NCI-H2171 treated with DMSO at 0.1 percent for 48 hours (cell line): Measurements from ENCODE around the gene KLHDC8B.

Experiments used
- DNase-seq: peaks from one replicate; lab custom pipeline; 2025; lab: John Stamatoyannopoulos, UW

KLHDC8B gene

DNA sequence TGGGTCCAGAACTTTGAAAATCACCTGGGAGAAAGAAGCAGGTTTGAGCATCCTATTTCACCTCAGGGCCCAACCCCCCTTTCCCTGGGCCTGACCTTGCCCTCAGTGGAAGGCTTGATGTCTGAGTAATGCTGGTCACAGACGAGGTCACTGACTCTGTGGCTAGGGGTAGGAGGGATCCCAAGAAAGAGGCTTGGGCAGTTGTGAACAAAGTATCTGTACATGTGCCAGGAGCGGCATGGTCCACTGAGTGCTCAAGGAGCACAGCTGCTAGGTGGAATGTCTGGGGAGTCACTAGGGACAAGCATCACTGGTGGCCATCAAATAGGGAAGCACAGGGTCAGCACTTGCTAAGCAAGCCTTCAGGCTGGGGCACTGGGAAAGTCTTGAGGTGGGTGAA, 12.6 kb upstream of the KLHDC8B start:
- no peak for DNase-seq

- DNase-seq, result no peak
Observed at GRCh38 chr3:49161197-49161596, 10.2 kb upstream of the KLHDC8B start.

DNA sequence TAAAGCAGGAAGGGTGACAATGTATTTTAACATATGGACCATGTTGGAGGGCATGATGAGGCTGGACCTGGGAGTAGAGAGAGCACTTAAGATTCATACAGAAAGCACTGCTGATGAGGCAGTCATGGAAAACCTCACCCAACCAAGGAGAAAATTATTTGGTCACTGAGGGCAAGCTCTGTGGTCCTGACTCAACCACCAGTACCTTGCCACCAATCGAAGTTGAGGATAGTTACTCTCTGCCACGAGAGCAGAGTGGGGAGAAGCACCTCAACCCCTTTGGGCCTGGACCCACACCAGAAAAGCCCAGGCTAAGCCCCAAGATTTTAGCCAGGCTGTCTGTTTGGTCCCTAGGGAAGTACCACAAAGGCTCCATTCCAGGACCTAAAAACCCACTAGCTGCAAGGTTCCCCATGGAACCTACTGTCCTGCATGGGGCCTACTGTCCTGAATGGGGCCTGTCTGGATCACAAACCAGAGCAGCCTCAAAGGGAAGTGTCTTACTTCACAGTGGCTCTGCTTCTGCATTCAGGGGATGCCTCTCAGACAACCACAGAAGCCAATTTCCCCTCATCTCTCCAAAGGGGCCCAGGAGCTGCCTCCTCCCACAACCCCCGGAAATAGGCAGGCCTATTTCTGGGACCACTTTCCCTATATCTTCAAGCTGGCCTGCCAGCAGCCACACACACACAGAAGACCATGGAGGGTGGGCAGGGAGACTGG, 9.4 kb upstream of the KLHDC8B start:
- no peak for DNase-seq

DNA sequence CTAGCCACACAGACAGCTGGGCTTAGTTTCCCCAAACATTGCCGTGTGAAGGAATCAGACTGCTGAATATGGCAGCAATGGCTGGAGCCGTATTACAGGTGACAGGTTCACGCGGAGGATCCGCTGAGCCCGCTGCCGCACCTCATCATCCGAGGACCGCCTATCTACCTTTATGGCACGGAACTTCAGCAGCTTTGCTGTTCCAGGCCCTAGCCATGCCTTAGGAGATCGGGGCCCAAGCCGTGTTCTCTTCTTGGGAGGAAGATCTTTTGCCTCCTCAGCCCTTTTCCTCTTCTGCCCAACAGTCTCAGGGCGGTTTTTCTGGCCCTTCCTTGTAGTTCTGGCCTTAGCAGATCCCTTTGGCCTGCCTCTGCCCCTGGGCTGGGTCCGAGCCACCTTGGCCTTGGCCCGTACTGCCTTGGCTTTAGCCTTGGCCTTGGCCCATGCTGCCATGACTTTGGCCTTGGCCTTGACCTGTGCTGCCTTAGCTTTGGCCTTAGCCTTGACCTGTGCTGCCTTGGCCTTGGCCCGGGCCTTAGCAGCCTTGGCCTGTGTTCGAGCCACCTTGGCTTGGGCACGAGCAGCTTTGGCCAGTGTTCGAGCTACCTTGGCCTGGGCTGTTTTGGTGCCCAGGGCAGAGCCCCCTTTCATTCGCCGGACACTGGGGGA, 8.5 kb upstream of the KLHDC8B start:
- no peak for DNase-seq

- no peak for DNase-seq
Observed at GRCh38 chr3:49163609-49164008, 7.8 kb upstream of the KLHDC8B start.

DNA sequence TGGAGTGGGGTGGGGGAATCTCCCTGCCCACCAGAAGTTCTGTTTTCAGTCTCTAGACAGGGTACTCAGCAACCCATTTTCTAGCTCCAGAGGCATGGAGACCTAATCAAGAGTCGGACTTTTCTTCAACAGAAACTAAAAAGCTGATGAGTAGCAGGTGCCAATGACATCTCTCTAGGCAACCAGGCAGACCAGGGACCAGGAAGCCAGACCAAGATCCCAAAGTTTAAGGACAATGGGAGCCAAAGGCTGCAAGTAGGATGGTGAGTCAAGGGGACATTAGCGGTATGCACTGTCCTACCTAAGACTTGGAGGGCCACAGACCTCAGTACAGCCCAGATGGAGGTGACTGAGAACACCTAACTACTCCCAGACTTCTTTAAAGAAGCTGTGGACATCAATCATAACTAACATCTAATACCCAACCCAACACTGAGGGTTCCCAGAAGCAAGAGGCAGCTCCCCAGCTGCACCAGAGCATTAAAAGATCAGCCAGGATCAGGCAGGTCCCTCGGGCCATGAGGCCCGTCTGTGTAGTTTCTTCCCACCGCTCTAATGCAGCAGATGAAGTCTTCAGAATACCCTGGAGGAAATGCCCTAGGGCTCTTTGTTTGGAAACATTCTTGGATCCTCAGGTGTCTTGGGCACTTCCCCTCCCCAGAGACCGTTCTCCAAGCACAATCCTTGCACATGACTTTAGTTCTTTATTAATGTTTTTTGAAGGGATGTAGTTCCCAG, 6.2 kb upstream of the KLHDC8B start:
- DNase-seq, result peak; percentile 16

DNA sequence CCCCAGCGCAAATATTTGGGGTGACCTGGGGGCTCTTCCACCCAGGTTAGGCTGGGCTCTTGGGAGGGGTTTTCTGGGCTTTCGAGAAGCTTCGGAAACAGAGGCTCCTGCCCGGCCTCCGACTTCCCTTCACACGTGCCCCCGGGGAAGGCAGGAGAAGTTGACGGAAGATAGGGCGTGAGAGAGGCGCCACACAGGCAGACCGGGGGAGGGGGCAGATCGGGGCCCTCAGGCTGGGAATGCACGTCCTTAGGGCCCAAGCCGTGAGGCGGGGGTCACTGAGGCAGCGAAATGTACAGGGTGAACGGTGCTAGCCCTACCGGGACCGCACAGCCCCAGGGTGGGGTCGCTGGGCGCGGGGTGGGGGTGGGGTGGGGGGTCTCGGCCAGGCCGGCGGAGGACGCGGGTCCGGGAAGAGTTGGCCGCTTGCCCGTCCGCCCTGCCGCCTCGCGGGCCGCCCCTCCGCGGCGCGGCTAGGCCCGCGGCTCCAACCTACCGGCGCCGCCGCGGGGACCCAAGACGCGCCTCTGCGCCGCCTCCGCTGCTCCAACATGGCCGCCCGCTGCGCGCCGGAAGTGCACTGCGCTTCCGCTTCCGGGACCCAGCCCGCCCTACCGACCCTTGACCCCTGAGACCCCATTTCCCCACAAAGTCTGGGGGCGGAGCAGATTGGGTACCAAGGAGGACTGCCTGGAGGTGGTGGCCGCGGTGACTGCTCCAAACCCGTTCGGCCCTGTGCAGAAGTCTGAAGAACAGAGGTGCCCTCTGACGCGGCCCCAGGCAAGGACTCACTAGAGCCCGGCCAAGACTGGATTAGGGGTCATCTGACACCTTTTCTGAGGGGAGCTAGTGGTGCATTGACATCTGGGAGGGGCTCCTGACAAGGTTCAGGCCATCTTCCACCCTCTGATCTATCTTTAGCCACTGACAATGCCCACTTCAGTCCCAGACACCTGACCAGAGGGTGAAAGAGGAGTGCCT, 5.3 kb upstream of the KLHDC8B start, which contains the start of gene CCDC71:
Gene CCDC71, minus strand, starts transcription at position 561 of the 981 bp plus-strand sequence. CDS start 2,123 bp downstream, outside the sequence.
- peak; percentile 56 for DNase-seq

DNA sequence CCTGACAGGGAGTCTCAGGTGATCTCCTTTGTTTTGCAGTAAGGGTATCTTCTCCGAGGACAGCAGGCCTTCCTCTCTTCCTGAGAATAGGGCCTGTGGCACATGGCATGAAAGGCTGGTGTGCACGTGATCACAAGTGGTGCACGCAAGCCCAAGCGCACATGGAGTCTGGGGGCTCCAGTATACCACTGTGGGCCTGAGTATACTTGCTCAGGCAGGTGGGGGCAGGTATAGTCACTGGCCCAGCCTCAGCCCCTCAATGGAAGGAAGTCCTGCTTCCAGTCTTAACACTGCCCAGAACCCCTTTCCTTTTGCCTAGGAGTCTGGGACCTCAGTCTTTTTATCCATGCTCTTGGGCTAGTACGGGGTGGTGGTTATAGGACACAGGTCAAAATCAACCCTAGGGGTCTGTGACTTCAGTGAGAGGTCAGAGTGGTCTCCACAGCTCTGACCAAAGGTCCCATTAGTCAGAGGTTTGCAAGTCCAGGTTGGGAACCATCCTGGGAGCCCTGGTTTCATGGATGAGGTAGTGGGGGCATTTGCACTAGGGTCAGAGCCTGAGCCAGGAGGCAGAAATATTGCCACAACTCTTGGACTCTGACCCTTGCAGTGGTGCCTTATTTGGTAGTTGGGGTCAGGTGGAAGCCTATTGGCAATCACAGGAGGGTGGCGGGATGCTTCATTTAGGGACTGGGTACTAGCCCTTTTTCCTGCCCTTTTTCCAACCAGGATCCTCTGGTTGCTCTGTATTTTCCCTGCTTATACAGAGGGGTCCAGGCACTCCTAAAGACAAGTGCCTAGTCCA, 4.4 kb upstream of the KLHDC8B start:
- DNase-seq, result no peak

GRCh38 chr3:49170744-49171118, 667 bp upstream of the KLHDC8B start:
- DNase-seq, result no peak

DNA sequence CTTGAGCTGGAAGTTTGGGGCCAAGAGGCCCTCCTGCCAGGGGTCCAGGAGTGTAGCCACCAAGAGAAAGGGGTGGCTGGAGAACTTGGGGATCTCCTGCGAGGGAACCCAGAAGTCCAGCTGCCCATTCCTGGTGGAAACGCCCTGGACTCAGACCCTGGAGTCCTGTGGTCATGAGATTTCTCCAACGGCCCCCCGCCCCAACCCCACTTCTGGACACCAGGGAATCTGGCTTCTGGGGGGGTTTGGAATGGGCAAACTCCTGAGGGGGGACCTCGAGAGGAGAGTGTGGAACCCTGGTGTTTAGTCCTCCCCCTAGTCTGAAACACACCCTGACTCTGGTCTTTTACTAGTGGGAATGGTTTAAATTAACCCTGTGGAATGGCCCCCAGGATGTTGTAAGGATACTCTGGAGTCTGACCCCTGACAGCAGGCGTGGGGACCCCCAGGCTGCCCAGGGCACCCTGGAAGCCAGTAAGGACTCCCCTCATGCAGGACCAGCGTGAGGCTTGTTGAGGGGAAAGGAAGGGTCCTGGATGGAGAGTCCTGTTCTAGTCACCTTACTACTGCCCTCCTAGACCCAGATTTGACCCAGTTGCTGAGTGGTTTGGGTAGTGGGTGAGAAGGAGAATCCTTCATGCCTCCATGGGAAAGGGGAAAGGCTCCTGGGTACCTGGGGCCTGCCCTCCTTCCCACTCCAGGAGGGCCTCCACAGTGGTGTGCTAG, 540 bp downstream of the KLHDC8B start:
- DNase-seq, result no peak

DNA sequence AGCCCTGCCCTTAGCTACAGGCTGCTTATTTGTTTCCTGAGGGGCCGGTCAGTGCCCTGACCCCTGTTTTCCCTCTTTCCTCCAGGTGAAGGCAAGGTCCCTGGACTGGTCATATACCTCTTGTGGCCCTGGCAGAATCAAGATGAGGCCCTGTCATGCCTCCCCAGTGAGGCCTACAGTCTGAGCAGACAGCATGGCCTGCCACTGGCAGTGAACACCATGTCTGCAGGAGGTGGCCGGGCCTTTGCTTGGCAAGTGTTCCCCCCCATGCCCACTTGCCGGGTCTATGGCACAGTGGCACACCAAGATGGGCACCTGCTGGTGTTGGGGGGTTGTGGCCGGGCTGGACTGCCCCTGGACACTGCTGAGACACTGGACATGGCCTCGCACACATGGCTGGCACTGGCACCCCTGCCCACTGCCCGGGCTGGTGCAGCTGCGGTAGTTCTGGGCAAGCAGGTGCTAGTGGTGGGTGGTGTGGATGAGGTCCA, 1.2 kb downstream of the KLHDC8B start:
- no peak for DNase-seq

DNA sequence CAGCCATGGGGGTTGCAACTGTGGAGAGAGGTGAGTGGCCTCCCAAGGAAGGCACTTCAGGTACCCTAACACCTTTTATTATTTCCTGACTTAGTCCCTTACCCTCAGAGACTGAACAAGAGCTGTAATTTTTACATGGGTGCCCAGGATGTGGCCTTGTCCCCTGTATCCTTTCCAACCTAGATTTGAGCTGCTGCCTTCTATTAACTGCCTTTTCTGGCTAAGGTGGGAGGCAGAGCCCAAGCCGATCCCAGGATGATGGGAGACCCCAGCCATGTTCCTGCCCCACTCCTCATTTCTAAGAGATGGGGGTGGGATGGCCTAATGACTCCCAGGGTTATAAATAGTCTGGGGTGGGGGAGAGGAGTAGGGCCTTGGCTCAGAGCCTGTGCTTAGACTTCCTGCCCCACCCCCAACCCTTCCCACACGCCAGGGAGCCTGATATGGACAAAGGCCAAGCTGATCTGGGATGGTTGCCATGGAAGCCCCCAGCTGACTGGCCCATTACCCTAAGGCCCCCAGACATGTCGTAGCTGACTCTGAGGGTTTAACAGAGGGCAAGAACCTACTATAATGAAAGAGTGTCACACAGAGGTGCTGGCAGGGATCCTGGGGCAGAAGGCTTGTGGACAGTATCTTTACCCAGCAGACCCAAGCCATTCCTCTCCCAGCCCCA, 1.9 kb downstream of the KLHDC8B start:
- no peak for DNase-seq

DNA sequence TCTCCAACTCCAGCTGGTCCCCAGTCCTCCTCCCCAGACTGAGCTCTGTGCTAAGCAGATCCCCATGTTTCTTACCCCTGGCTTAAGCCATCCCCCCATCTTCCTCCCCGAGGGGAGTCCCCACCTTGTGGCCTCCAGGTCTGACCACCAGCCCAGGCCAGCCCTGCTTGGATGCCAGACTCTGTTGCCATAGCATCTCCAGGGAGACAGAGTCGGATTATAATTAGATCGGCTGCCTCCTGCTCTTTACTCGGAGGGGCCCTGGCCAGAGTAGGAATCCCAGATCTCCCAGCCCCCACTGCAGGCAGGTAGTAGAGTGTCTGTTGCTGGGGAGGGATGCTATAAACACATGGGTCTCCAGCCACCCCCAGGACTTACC, 2.4 kb downstream of the KLHDC8B start:
- no peak for DNase-seq

DNA sequence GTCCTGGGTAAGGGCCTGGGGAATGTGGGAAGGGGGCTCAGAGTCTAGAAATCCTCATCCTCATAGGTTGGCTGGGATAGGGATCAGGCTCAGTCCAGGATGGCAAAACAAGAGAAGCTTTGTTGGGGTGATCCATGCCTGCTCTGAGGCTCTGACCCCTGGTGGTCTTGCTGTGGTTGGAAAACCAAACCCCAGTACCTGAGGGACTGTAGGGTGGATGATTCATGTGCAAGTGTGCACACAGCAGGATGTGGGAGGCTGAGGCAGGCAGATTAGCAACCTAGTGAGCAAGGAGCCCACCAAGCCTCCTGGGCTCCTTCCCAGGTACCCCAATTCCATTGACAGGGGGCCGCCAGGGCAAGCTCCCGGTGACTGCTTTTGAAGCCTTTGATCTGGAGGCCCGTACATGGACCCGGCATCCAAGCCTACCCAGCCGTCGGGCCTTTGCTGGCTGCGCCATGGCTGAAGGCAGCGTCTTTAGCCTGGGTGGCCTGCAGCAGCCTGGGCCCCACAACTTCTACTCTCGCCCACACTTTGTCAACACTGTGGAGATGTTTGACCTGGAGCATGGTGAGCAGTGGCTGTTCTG, 3.1 kb downstream of the KLHDC8B start:
- DNase-seq, result no peak

GRCh38 chr3:49175530-49175929, 4.1 kb downstream of the KLHDC8B start:
- DNase-seq, result no peak

- DNase-seq, result no peak
Observed at GRCh38 chr3:49177073-49177472, 5.7 kb downstream of the KLHDC8B start.

DNA sequence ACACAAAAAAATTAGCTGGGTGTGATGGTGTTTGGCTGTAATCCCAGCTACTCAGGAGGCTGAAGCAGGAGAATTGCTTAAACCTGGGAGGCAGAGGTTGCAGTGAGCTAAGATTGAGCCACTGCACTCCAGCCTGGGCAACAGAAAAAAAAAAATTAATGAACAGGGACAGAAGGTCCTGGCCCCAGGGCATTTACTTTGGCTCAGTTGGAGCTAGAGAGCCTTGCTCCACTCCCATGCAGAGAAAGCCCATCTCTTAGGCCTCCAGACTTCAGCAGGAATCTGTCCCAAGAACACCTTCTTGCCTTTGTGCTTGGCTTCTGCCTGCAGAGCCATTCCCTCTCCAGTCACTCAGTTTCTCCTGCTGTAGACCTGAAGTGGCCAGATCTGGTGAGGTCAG, 8.7 kb downstream of the KLHDC8B start:
- no peak for DNase-seq

- no peak for DNase-seq
Observed at GRCh38 chr3:49181351-49181750, 10.0 kb downstream of the KLHDC8B start.

GRCh38 chr3:49182682-49183081, 11.3 kb downstream of the KLHDC8B start:
- DNase-seq, result no peak
